ENCODE results near the gene CD200. TPM values are rescaled to one million over a fixed set of nuclear protein-coding genes. Genes with fewer than 3 reads are reported as not detected.

CD200 gene
- total and polyA plus RNA-seq, 10 of the 15 experiments (the other 5 are each of a cell fraction or from before 2014, with no cell fraction given), result 21.2 to 84.3 (median 33.2) TPM

- TF ChIP-seq IRF3 (IDR thresholded peaks at IDR 0.05) (no peak), BMI1 (IDR thresholded peaks at IDR 0.05; ENCODE audit: borderline replicate concordance) (no peak), BCL11A (IDR thresholded peaks at IDR 0.05; ENCODE audit: low read depth, low read length) (peak; percentile 51; the same call in 1 of the 2 replicates), WRNIP1 (IDR thresholded peaks at IDR 0.05; ENCODE audit: borderline replicate concordance, low read depth, low read length) (no peak), BCL3 (IDR thresholded peaks at IDR 0.05; ENCODE audit: borderline replicate concordance, insufficient read depth, low read depth, low read length, poor library complexity, severe bottlenecking) (no peak), NBN (IDR thresholded peaks at IDR 0.05) (peak; percentile 60; the same call in 1 of the 2 replicates), ZBTB33 (IDR thresholded peaks at IDR 0.05) (no peak), FOXM1 (IDR thresholded peaks at IDR 0.05; ENCODE audit: low read depth, low read length) (peak; percentile 14; the same call in 1 of the 2 replicates), POLR2A (IDR thresholded peaks at IDR 0.05; ENCODE audit: low read depth, low read length) (no peak), IKZF2 (IDR thresholded peaks at IDR 0.05) (peak; percentile 53 to 59; a peak in 3 of 4 replicates), ATF7 (IDR thresholded peaks at IDR 0.05; ENCODE audit: low read depth) (peak; percentile 19; the same call in 1 of the 2 replicates), MTA2 (IDR thresholded peaks at IDR 0.05; ENCODE audit: low read depth) (peak; percentile 81), POLR2AphosphoS5 (IDR thresholded peaks at IDR 0.05; ENCODE audit: low read length) (no peak), IRF5 (IDR thresholded peaks at IDR 0.05; ENCODE audit: borderline replicate concordance) (no peak), ZBED1 (IDR thresholded peaks at IDR 0.05; ENCODE audit: borderline replicate concordance) (peak; percentile 41; the same call in 1 of the 2 replicates), EED (IDR thresholded peaks at IDR 0.05; ENCODE audit: low read depth) (peak; percentile 70), NFIC (IDR thresholded peaks at IDR 0.05; ENCODE audit: low read depth, low read length) (peak; percentile 79), RELB (IDR thresholded peaks at IDR 0.05; ENCODE audit: low read depth) (peak; percentile 52; the same call in 1 of the 2 replicates)
- TF ChIP-seq, protein P1, sequence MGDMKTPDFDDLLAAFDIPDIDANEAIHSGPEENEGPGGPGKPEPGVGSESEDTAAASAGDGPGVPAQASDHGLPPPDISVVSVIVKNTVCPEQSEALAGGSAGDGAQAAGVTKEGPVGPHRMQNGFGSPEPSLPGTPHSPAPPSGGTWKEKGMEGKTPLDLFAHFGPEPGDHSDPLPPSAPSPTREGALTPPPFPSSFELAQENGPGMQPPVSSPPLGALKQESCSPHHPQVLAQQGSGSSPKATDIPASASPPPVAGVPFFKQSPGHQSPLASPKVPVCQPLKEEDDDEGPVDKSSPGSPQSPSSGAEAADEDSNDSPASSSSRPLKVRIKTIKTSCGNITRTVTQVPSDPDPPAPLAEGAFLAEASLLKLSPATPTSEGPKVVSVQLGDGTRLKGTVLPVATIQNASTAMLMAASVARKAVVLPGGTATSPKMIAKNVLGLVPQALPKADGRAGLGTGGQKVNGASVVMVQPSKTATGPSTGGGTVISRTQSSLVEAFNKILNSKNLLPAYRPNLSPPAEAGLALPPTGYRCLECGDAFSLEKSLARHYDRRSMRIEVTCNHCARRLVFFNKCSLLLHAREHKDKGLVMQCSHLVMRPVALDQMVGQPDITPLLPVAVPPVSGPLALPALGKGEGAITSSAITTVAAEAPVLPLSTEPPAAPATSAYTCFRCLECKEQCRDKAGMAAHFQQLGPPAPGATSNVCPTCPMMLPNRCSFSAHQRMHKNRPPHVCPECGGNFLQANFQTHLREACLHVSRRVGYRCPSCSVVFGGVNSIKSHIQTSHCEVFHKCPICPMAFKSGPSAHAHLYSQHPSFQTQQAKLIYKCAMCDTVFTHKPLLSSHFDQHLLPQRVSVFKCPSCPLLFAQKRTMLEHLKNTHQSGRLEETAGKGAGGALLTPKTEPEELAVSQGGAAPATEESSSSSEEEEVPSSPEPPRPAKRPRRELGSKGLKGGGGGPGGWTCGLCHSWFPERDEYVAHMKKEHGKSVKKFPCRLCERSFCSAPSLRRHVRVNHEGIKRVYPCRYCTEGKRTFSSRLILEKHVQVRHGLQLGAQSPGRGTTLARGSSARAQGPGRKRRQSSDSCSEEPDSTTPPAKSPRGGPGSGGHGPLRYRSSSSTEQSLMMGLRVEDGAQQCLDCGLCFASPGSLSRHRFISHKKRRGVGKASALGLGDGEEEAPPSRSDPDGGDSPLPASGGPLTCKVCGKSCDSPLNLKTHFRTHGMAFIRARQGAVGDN (IDR thresholded peaks at IDR 0.05), result 0 out of 2 replicates have a peak, but pooled peaks have one; percentile 79
Observed at GRCh38 chr3:112407214-112407887, 74.4 kb downstream of the CD200 start (continued).

Data from GM12878 (cell line).